ENCODE data around the gene JSRP1.

DNA sequence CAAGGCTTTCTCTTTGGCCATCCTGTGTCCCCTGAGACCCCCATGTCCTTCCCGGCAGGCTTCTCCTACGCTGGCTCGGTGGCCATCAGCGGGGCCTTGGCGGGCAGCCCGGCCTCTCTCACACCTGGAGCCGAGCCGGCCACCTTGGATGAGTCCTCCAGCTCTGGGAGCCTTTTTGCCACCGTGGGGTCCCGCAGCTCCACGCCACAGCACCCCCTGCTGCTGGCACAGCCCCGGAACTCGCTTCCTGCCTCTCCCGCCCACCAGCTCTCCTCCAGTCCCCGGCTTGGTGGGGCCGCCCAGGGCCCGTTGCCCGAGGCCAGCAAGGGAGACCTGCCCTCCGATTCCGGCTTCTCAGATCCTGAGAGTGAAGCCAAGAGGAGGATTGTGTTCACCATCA lies 34.3 kb downstream of the JSRP1 start:
- TF ChIP-seq, protein P1, sequence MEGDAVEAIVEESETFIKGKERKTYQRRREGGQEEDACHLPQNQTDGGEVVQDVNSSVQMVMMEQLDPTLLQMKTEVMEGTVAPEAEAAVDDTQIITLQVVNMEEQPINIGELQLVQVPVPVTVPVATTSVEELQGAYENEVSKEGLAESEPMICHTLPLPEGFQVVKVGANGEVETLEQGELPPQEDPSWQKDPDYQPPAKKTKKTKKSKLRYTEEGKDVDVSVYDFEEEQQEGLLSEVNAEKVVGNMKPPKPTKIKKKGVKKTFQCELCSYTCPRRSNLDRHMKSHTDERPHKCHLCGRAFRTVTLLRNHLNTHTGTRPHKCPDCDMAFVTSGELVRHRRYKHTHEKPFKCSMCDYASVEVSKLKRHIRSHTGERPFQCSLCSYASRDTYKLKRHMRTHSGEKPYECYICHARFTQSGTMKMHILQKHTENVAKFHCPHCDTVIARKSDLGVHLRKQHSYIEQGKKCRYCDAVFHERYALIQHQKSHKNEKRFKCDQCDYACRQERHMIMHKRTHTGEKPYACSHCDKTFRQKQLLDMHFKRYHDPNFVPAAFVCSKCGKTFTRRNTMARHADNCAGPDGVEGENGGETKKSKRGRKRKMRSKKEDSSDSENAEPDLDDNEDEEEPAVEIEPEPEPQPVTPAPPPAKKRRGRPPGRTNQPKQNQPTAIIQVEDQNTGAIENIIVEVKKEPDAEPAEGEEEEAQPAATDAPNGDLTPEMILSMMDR (conservative IDR thresholded peaks at IDR 0.05; ENCODE audit: low read length) = peak; percentile 57; the same call in 1 of the 2 replicates
- no peak for TF ChIP-seq EZH2phosphoT487 (IDR thresholded peaks at IDR 0.05; ENCODE audit: borderline replicate concordance, low read depth, low read length)
